Right atrium auricular region (tissue), 2 donors: ENCODE results near the gene KANK2. TPM values are rescaled to one million over a fixed set of nuclear protein-coding genes. Genes with fewer than 3 reads are reported as not detected.
A peak's percentile ranks its signal among the peaks of the same experiment; 100 is the strongest.

Experiments used
- DNase-seq: peaks from one replicate; pipeline ENCODE4 v3.0.0-alpha.2; 2019; ENCODE audit warnings: low spot score
- H3K27ac ChIP-seq, 2 donors: fragments of 200-600 bp; sonication (generic); 1 replicate in 1 of 2; 2 replicates in 1 of 2; pipeline ENCODE4 v1.5.1; 2016 to 2019
- H3K27me3 ChIP-seq, 2 donors: fragments of 200-600 bp; sonication (generic); one replicate each; pipeline versions ENCODE4 v1.5.1 to v1.6.0; 2017 to 2019
- H3K36me3 ChIP-seq: fragments of 200-600 bp; sonication (generic); one replicate; pipeline ENCODE4 v1.5.1; 2016
- H3K4me1 ChIP-seq, 2 donors: fragments of 200-600 bp; sonication (generic); one replicate each; pipeline versions ENCODE4 v1.5.1 to v1.6.0; 2017 to 2019
- H3K4me3 ChIP-seq, 2 donors: fragments of 200-600 bp; sonication (generic); 1 replicate in 1 of 2; 2 replicates in 1 of 2; pipeline ENCODE4 v1.5.1; 2017 to 2019; ENCODE audit warnings: mild to moderate bottlenecking in 1 of 2, moderate library complexity in 1 of 2
- H3K9me3 ChIP-seq, 2 donors: fragments of 200-600 bp; sonication (generic); one replicate each; pipeline ENCODE4 v1.5.1; 2019
- CTCF ChIP-seq, 2 donors: fragments of 200-600 bp; sonication (generic); IDR thresholded peaks; one replicate each; pipeline ENCODE4 v1.5.1; 2019; ENCODE audit warnings: antibody characterized with exemption in 2 of 2
- total RNA-seq, 2 donors: library from RNA; depleted of rRNA; stranded (reverse); fragments of >200 nt; gene quantifications; one replicate each; pipeline ENCODE4 v1.1.0, GENCODE V29; 2016

KANK2 gene
- total RNA-seq, 2 donors from 2014 or later, result 445 to 622 TPM

- TF ChIP-seq CTCF (IDR thresholded peaks at IDR 0.05), result peak; percentile 93 to 96
- Histone ChIP-seq H3K4me3 (peak overlapping the region in 1 of 2 donors; percentile 24), H3K36me3 (peaks cover 12% of the 10 kb centered on the region), H3K27me3 (no peaks in the 10 kb centered on the region), H3K4me1 (peaks cover 0 to 41% of the 10 kb centered on the region in 2 donors), H3K9me3 (no peaks in the 10 kb centered on the region), H3K27ac (peak overlapping the region; percentile 95 to 96)
- DNase-seq, result peak; percentile 92
Observed at GRCh38 chr19:11203194-11204075, 6.1 kb upstream of the KANK2 start.

- peak overlapping the region; percentile 95 to 96 for H3K27ac ChIP-seq
- DNase-seq, result no peak
- TF ChIP-seq CTCF (IDR thresholded peaks at IDR 0.05), result no peak
- peaks cover 0 to 49% of the 10 kb centered on the region in 2 donors for H3K4me1 ChIP-seq
- no peaks in the 10 kb centered on the region for H3K9me3 ChIP-seq
- H3K27me3 ChIP-seq, result no peaks in the 10 kb centered on the region
- no peak overlapping the region for H3K4me3 ChIP-seq
- H3K36me3 ChIP-seq, result peaks cover 12% of the 10 kb centered on the region
Observed at GRCh38 chr19:11202488-11203193, 5.3 kb upstream of the KANK2 start.

GRCh38 chr19:11201791-11202190 lies 4.4 kb upstream of the KANK2 start:
- no peak for DNase-seq
- no peaks in the 10 kb centered on the region for H3K9me3 ChIP-seq
- H3K36me3 ChIP-seq, result peaks cover 12% of the 10 kb centered on the region
- H3K4me1 ChIP-seq, result peaks cover 0 to 49% of the 10 kb centered on the region in 2 donors
- H3K4me3 ChIP-seq, result no peak overlapping the region
- no peaks in the 10 kb centered on the region for H3K27me3 ChIP-seq
- peak overlapping the region; percentile 95 to 96 for H3K27ac ChIP-seq
- TF ChIP-seq CTCF (IDR thresholded peaks at IDR 0.05), result no peak

GRCh38 chr19:11200931-11201330 lies 3.6 kb upstream of the KANK2 start:
- Histone ChIP-seq H3K27ac (peak overlapping the region; percentile 95 to 96), H3K36me3 (peaks cover 12% of the 10 kb centered on the region), H3K9me3 (no peaks in the 10 kb centered on the region), H3K4me1 (peaks cover 0 to 57% of the 10 kb centered on the region in 2 donors), H3K27me3 (no peaks in the 10 kb centered on the region), H3K4me3 (no peak overlapping the region)
- no peak for DNase-seq
- no peak for TF ChIP-seq CTCF (IDR thresholded peaks at IDR 0.05)

- DNase-seq, result no peak
- Histone ChIP-seq H3K27me3 (no peaks in the 10 kb centered on the region), H3K36me3 (peaks cover 16% of the 10 kb centered on the region), H3K9me3 (no peaks in the 10 kb centered on the region), H3K4me3 (no peak overlapping the region), H3K4me1 (peaks cover 0 to 65% of the 10 kb centered on the region in 2 donors), H3K27ac (peak overlapping the region; percentile 95 to 96)
- no peak for TF ChIP-seq CTCF (IDR thresholded peaks at IDR 0.05)
Observed at GRCh38 chr19:11200015-11200574, 2.8 kb upstream of the KANK2 start.
